Activated naive CD8-positive, alpha-beta T cell (primary cell): ENCODE results near the gene FKBP5.

Experiments used
- H3K27ac Mint-ChIP-seq: one replicate; pipeline ENCODE4 v1.8.0; 2021; ENCODE audit warnings: mixed read lengths
- H3K27me3 Mint-ChIP-seq: one replicate; pipeline ENCODE4 v1.8.0; 2021; ENCODE audit warnings: mixed read lengths
- H3K36me3 Mint-ChIP-seq: one replicate; pipeline ENCODE4 v1.8.0; 2021; ENCODE audit warnings: mixed read lengths
- H3K4me1 Mint-ChIP-seq: one replicate; pipeline ENCODE4 v1.8.0; 2021; ENCODE audit warnings: low read depth, mixed read lengths
- H3K4me3 Mint-ChIP-seq: one replicate; pipeline ENCODE4 v1.8.0; 2021; ENCODE audit warnings: mild to moderate bottlenecking, mixed read lengths
- H3K9me3 Mint-ChIP-seq: one replicate; pipeline ENCODE4 v1.8.0; 2021; ENCODE audit warnings: low read depth, mixed read lengths

Gene FKBP5

DNA sequence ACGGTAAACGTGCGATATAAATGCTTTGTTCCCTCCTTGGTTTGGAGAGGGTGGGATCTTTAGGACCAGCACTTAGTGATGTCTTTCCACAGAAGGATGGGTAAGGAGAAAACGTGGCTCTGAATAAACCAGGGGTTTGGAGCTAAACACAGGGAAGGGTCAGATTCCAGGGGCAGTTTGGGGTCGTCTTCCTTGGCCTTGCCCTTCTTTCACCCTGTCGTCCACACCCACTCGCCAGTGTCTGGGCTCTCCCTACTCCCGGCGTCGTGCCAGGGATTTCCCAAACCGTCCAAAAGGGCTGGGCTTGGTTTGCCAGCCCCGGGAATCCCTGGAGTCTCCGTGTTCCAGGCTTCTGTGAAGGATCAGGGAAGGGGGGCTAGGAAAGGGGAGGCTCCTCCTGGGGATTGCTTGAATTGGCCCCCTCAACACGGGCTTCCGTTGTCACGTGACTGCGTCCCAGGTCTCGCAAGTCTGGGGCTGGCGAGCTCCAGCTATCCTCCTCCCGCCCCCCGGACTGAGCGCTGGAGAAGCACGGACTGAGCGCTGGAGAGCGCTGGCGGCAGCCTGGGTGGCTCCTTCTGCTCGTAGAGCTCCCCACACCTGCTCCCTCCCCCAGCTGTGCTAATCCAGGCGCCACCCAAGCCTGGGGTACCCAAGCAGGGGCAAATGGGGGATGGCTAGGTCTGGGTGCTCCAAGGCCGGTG, 38.7 kb upstream of the FKBP5 start:
- H3K4me1 Mint-ChIP-seq, result peaks cover 74% of the 10 kb centered on the region
- no peaks in the 10 kb centered on the region for H3K36me3 Mint-ChIP-seq
- H3K27ac Mint-ChIP-seq, result peak overlapping the region; percentile 88
- no peaks in the 10 kb centered on the region for H3K27me3 Mint-ChIP-seq
- peak overlapping the region; percentile 79 for H3K4me3 Mint-ChIP-seq
- no peaks in the 10 kb centered on the region for H3K9me3 Mint-ChIP-seq

DNA sequence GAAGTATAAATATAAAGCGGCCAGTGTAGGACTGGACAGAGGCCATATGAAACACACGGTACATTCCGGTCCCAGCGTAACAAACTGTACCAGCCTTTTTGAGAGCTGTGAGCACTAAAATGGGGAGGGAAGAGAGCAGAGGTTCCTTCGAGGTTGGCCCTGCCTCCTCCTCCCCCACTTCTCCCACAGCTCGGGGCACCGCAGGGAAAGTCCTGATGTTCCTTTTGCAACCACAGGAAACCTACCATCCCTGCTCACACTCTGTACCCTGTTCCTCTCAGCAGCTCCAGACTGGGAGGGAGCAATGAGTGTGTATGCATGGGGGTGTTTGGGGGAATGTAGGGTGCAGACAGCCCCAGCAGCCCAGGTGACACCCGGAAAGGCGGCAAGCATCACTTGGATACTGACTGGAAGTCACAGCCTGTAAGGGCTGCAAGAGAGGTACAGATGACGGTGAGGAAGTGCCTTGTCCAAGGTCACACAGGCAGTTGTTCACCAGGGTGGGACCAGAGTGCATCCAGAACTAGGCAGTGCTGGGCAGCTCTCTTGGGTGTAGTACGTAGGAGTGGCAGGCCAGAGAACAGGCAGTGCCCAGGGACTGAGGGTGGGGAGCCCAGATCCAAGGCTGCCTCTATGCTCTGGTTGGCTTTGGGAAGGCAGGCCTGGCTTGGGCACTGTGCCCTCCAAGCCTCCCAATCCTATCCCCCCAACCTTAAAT, 37.2 kb upstream of the FKBP5 start:
- Mint-ChIP-seq H3K9me3 (no peaks in the 10 kb centered on the region), H3K27me3 (no peaks in the 10 kb centered on the region), H3K4me3 (peak overlapping the region; percentile 79), H3K27ac (peak overlapping the region; percentile 88), H3K4me1 (peaks cover 73% of the 10 kb centered on the region), H3K36me3 (no peaks in the 10 kb centered on the region)

- peak overlapping the region; percentile 53 for H3K4me3 Mint-ChIP-seq
- no peaks in the 10 kb centered on the region for H3K27me3 Mint-ChIP-seq
- H3K27ac Mint-ChIP-seq, result peak overlapping the region; percentile 54
- H3K9me3 Mint-ChIP-seq, result no peaks in the 10 kb centered on the region
- peaks cover 73% of the 10 kb centered on the region for H3K4me1 Mint-ChIP-seq
- H3K36me3 Mint-ChIP-seq, result no peaks in the 10 kb centered on the region
These were observed 36.5 kb upstream of the FKBP5 start for GRCh38 chr6:35725081-35725708.

DNA sequence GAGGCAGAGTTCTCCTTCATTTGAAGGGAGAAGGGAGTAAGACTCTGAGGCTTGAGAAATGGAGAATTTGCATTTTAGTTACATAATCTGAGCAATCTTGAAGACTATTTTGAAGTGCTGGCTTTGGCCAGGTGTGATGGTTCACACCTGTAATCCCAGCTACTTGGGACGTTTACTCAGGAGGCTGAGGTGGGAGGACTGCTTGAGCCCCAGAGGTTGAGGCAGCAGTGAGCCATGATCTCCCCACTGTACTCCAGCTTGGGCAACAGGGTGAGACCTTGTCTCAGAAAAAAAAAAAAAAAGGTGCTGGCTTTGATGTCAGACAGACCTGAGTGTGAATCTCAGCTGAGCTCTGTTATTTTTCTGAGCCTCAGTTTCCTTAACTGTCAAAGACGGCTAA, 35.8 kb upstream of the FKBP5 start:
- Mint-ChIP-seq H3K4me3 (no peak overlapping the region), H3K9me3 (no peaks in the 10 kb centered on the region), H3K27ac (no peak overlapping the region), H3K36me3 (no peaks in the 10 kb centered on the region), H3K27me3 (no peaks in the 10 kb centered on the region), H3K4me1 (peaks cover 73% of the 10 kb centered on the region)

DNA sequence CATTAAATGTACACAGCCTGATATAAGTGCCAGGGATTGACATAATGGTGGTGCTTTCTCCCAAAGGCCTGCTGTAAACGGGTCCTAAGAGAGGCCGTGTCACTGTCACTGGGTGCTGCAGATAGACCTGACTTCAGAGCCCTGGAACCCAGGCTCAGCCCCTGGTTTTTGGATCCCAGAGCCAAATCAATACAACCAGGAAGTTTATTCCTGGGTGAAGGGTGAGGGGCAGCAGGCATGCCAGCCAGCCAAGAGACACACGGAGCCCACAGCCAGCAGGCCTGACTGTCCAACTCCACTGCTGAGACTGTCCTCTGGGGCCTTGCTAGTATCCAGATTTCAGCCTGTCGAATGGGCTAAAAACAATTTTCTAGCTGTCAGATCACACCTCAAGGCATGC, 35.3 kb upstream of the FKBP5 start:
- Mint-ChIP-seq H3K36me3 (no peaks in the 10 kb centered on the region), H3K27ac (no peak overlapping the region), H3K9me3 (no peaks in the 10 kb centered on the region), H3K4me3 (no peak overlapping the region), H3K27me3 (no peaks in the 10 kb centered on the region), H3K4me1 (peaks cover 73% of the 10 kb centered on the region)

GRCh38 chr6:35723587-35723986, 34.9 kb upstream of the FKBP5 start:
- Mint-ChIP-seq H3K27ac (peak overlapping the region; percentile 68), H3K36me3 (no peaks in the 10 kb centered on the region), H3K9me3 (no peaks in the 10 kb centered on the region)

DNA sequence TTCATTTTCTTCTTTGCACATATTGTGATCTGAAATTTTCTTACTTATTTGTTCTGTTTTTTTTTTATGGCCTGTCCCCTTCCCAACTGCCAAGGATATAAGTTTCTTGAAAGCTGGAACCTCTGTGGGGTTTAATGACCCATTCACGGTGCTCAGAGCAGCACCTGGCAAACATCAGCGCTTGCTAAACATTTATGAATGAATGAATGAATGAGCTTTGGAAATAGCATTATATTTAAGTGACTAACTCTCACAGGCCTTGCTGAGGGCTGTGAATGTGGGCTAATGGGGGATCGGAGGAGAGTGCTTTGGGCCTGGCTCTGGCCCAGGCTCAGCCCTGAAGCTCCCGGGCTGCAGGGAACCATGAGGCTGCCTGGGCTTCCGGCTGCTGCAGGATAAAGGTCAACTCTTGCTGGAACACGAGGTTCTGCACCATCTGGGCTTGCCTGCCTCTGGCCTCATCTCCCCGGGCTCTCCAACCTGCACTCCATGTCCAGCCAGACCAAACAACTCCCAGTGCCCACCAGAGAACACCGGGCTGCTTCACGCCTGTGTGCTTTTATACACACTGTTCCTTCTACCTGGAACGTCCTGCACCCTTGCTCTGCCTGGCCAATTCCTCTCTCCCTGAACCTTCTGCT, 33.5 kb upstream of the FKBP5 start:
- Mint-ChIP-seq H3K36me3 (no peaks in the 10 kb centered on the region), H3K4me1 (peaks cover 81% of the 10 kb centered on the region), H3K4me3 (peak overlapping the region; percentile 44), H3K27ac (no peak overlapping the region), H3K27me3 (no peaks in the 10 kb centered on the region), H3K9me3 (no peaks in the 10 kb centered on the region)

More at GRCh38 chr6:35723587-35723986, 34.9 kb upstream of the FKBP5 start:
- no peaks in the 10 kb centered on the region for H3K27me3 Mint-ChIP-seq
- H3K4me3 Mint-ChIP-seq, result peak overlapping the region; percentile 20
- H3K4me1 Mint-ChIP-seq, result peaks cover 74% of the 10 kb centered on the region

DNA sequence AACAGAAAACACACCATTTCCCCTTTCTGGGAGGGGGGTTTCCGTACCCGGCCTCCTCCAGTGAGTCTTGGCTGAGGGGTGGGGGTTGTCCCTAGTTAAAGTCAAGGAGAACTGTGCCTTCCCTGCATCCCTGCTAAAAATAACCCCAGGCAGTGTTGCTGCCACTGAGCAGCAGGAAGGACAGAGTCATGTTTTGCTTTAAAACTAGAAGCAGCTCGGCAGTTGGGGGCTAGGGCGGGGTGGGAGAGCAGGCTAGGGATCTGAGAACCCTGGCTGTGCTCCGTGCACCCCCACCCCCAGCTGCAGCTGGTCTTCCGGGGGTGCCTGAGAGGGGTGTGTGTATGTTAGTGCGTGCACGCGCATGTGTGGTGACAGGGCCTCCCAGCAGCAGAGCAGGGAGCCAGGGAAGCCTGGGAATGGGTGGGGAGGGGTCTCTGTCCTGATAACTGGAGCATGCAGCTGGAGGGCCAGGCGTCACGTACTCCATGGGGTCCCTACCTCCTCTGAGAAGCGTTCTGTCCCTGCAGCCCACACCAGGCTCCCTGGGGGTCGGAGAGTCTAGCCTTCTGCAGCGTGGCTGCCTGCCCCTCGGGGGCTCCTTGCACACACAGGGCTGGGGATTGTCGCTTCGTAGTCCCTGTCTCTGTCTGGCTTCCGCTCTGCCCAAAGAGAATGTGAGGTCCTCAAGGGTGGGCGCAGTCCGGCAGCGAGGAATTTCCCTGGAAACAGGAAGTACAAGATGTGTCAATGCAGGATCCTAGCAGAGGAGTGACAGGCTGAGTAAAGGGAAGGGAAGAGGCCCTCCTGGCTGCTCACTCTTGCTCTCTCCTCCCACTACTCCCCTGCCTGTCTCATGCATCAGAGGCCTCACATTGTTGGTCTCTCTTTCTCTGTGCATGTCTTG, 31.4 kb upstream of the FKBP5 start:
- peaks cover 79% of the 10 kb centered on the region for H3K4me1 Mint-ChIP-seq
- H3K36me3 Mint-ChIP-seq, result no peaks in the 10 kb centered on the region
- H3K4me3 Mint-ChIP-seq, result peak overlapping the region; percentile 70
- H3K27ac Mint-ChIP-seq, result peak overlapping the region; percentile 86
- H3K27me3 Mint-ChIP-seq, result no peaks in the 10 kb centered on the region
- H3K9me3 Mint-ChIP-seq, result no peaks in the 10 kb centered on the region

- H3K36me3 Mint-ChIP-seq, result no peaks in the 10 kb centered on the region
- no peaks in the 10 kb centered on the region for H3K27me3 Mint-ChIP-seq
- no peaks in the 10 kb centered on the region for H3K9me3 Mint-ChIP-seq
- H3K4me1 Mint-ChIP-seq, result peaks cover 72% of the 10 kb centered on the region
- H3K27ac Mint-ChIP-seq, result peak overlapping the region; percentile 86
- peak overlapping the region; percentile 70 for H3K4me3 Mint-ChIP-seq
These were observed 30.7 kb upstream of the FKBP5 start for GRCh38 chr6:35719404-35719829.

DNA sequence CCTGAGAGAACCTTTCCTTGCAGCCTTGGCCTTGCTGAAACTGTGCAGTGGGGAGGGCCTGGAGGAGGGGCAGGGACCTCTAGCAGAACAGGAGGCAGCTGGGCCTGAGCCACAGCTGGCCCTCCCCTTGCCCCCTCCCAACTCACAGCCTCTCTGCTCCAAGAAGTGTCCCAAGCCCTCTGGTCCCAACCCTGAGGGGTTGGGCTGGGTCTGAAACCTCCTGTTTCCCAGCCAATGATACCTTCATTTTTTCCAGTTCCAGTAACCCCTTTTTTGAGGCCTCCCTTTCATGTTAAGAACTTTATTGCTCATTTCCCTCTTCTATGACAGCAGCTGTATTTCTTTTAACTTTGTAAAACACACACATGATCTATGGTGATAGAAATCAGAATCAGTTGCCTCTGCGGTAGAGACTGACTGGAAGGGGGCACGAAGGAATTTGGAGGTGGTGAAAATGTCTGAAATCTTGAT, 30.2 kb upstream of the FKBP5 start:
- Mint-ChIP-seq H3K27me3 (no peaks in the 10 kb centered on the region), H3K4me3 (peak overlapping the region; percentile 70), H3K36me3 (no peaks in the 10 kb centered on the region), H3K27ac (peak overlapping the region; percentile 86), H3K9me3 (no peaks in the 10 kb centered on the region), H3K4me1 (peaks cover 67% of the 10 kb centered on the region)

DNA sequence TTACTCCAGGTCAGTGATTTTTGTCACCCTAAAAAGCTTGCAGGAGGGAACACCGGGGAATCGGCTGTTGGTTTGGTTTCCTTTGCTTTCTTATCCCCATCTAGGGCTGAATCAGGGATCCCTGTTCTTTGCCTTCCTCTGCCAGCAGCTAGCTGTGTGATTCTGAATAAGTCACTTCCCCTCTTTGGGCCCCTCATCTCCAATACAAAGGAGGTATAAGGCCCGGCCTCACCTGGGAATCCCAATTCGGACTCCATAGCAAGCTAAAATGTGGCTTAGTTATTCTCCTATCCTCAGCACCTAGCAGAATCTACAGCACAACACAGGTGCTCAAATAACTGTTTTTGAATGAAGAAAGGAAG, 29.6 kb upstream of the FKBP5 start:
- H3K4me1 Mint-ChIP-seq, result peaks cover 70% of the 10 kb centered on the region
- peak overlapping the region; percentile 70 for H3K4me3 Mint-ChIP-seq
- H3K9me3 Mint-ChIP-seq, result no peaks in the 10 kb centered on the region
- H3K36me3 Mint-ChIP-seq, result no peaks in the 10 kb centered on the region
- no peaks in the 10 kb centered on the region for H3K27me3 Mint-ChIP-seq
- peak overlapping the region; percentile 86 for H3K27ac Mint-ChIP-seq

- H3K36me3 Mint-ChIP-seq, result no peaks in the 10 kb centered on the region
- H3K27me3 Mint-ChIP-seq, result no peaks in the 10 kb centered on the region
- H3K9me3 Mint-ChIP-seq, result no peaks in the 10 kb centered on the region
- H3K27ac Mint-ChIP-seq, result peak overlapping the region; percentile 86
- peaks cover 74% of the 10 kb centered on the region for H3K4me1 Mint-ChIP-seq
- peak overlapping the region; percentile 25 for H3K4me3 Mint-ChIP-seq
These were observed 29.0 kb upstream of the FKBP5 start for GRCh38 chr6:35717449-35718374.

- Mint-ChIP-seq H3K4me3 (no peak overlapping the region), H3K4me1 (peaks cover 69% of the 10 kb centered on the region), H3K27me3 (no peaks in the 10 kb centered on the region), H3K27ac (peak overlapping the region; percentile 86), H3K9me3 (no peaks in the 10 kb centered on the region), H3K36me3 (no peaks in the 10 kb centered on the region)
These were observed 28.1 kb upstream of the FKBP5 start for GRCh38 chr6:35716798-35717197.
